Measurements from ENCODE around the gene SARNP. TPM values are rescaled to one million over a fixed set of nuclear protein-coding genes. Genes with fewer than 3 reads are reported as not detected.

Gene SARNP
- total and polyA plus RNA-seq, 10 of the 15 experiments (the other 5 are each of a cell fraction or from before 2014, with no cell fraction given): 77.6 to 445 (median 188) TPM

DNA sequence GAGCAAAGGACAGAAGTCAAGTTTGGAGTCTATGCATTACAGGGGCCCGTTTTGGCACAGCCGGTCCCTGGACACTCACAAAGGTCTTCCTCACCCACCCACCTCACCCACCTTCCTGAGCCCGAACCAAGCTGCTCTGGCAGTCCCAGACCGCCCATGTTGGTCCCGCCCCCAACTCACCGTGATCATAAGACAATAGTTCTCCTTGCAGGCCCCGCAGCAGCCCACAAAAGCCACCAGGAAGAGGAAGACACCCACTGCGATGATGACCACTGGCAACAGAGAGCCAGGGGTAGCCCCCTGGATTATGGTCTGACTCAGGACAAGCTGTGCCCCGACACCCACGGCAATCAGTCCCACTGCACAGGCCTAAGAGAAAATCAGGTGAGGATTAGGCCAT lies 90.6 kb downstream of the SARNP start:
- intact Hi-C loops (cut with micrococcal nuclease; ENCODE audit: unreplicated experiment): no loop called here

DNA sequence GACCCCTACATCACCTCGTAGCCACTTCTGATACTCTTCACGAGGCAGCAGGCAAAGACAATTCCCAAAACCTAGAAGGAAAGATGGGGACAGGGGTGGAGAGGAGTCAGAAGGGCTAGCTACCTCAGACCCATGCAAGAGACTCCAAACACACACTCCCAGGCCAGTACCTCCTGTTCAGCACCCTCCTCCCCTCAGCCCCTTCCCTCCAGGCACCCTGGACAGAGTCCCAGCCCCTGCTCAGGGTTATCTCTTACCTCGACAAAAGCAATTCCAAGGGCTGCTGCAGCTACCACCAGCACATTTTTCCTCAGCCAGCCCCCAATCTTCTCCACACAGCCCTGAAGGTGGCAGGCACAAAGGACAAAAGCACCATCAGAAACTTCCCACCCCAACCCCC lies 92.0 kb downstream of the SARNP start:
- intact Hi-C loops (cut with micrococcal nuclease; ENCODE audit: unreplicated experiment): no loop called here
- peaks cover 11% of the 10 kb centered on the region for H3K79me2 ChIP-seq (ENCODE audit: control insufficient read depth, insufficient read depth, low read length)
- POLR2A ChIA-PET: interaction anchor here (0.6 to 2.3 kb wide), 2 partner anchors 13 to 104 kb away, joined by 5 to 9 read pairs; partner anchors contain the start of gene DNAJC14
- SMC1A ChIA-PET (ENCODE audit: uncharacterized antibody, unreplicated experiment): interaction anchor here (1.3 to 2.1 kb wide), 3 partner anchors 9 to 13 kb away, joined by 3 to 44 read pairs (median 6); partner anchors contain the start of gene BLOC1S1
- H3K4me2 ChIP-seq (ENCODE audit: control insufficient read depth, insufficient read depth): no peak overlapping the region
- peaks cover 5 to 7% of the 10 kb centered on the region in 2 experiments; a peak in 3 of 4 replicates for H3K36me3 ChIP-seq (ENCODE audit: control insufficient read depth in 2 of 2, insufficient read depth in 2 of 2, low read length in 1 of 2)
- no peaks in the 10 kb centered on the region for H3K27me3 ChIP-seq (replicated peaks in 1 of 2; ENCODE audit: control insufficient read depth in 2 of 2, insufficient read depth in 2 of 2, low read length in 1 of 2)
- no peak overlapping the region for H2AFZ ChIP-seq (ENCODE audit: control insufficient read depth, low read depth, low read length)
- no peaks in the 10 kb centered on the region for H3K9me3 ChIP-seq (replicated peaks; ENCODE audit: control insufficient read depth, insufficient read depth, low read length)
- no peak for ATAC-seq
- no peaks in the 10 kb centered on the region for H4K20me1 ChIP-seq (ENCODE audit: control insufficient read depth, insufficient read depth)
- FAIRE-seq: no peak
- CTCF ChIA-PET: interaction anchor here (0.9 to 11.4 kb wide), 9 partner anchors 9 to 270 kb away, joined by 3 to 205 read pairs (median 4); partner anchors contain the start of gene BLOC1S1
- no TSS peak for BruUV-seq (replicated peaks)
- DNase-seq (ENCODE audit: low read depth, low spot score): no peak
- 80% methylated on average over 3 of the region's 3 CpGs for WGBS (ENCODE audit: insufficient coverage, insufficient replicate concordance, low lambda C conversion rate, missing lambda C conversion rate)
- no peak overlapping the region for H3K9ac ChIP-seq (ENCODE audit: control insufficient read depth, insufficient read depth, low read length)
- H3K27ac ChIP-seq (ENCODE audit: control insufficient read depth, insufficient read depth): no peak overlapping the region
- no peak overlapping the region for H3K4me3 ChIP-seq
- peaks cover 16% of the 10 kb centered on the region for H3K4me1 ChIP-seq (ENCODE audit: control insufficient read depth, insufficient read depth, low read length)
- RAD21 ChIA-PET (ENCODE audit: unreplicated experiment): interaction anchor here (0.9 to 11.0 kb wide), 6 partner anchors 10 to 104 kb away, joined by 3 to 113 read pairs (median 4); partner anchors contain the start of genes BLOC1S1 and DNAJC14
- in situ Hi-C loops (cut with MboI): no loop called here
- no peak for TF ChIP-seq PML (IDR thresholded peaks at IDR 0.05; ENCODE audit: low read length)
- TF ChIP-seq RUNX3 (IDR thresholded peaks at IDR 0.05; ENCODE audit: low read length): no peak
- TF ChIP-seq, protein P1, sequence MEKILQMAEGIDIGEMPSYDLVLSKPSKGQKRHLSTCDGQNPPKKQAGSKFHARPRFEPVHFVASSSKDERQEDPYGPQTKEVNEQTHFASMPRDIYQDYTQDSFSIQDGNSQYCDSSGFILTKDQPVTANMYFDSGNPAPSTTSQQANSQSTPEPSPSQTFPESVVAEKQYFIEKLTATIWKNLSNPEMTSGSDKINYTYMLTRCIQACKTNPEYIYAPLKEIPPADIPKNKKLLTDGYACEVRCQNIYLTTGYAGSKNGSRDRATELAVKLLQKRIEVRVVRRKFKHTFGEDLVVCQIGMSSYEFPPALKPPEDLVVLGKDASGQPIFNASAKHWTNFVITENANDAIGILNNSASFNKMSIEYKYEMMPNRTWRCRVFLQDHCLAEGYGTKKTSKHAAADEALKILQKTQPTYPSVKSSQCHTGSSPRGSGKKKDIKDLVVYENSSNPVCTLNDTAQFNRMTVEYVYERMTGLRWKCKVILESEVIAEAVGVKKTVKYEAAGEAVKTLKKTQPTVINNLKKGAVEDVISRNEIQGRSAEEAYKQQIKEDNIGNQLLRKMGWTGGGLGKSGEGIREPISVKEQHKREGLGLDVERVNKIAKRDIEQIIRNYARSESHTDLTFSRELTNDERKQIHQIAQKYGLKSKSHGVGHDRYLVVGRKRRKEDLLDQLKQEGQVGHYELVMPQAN (conservative IDR thresholded peaks at IDR 0.05): no peak
- no peak for TF ChIP-seq IKZF2 (IDR thresholded peaks at IDR 0.05)
- no peak for TF ChIP-seq ZNF24 (IDR thresholded peaks at IDR 0.05)
- TF ChIP-seq ESRRA (IDR thresholded peaks at IDR 0.05; ENCODE audit: low read length): no peak
- TF ChIP-seq NR2C2 (IDR thresholded peaks at IDR 0.05; ENCODE audit: borderline replicate concordance, control insufficient read depth, insufficient read length, low read depth): no peak
- no peak for TF ChIP-seq JUNB (IDR thresholded peaks at IDR 0.05)
- TF ChIP-seq, protein P2, sequence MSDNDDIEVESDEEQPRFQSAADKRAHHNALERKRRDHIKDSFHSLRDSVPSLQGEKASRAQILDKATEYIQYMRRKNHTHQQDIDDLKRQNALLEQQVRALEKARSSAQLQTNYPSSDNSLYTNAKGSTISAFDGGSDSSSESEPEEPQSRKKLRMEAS (IDR thresholded peaks at IDR 0.05; ENCODE audit: low read depth, low read length): no peak
- no peak for TF ChIP-seq STAT1 (conservative IDR thresholded peaks at IDR 0.05)
- no peak for TF ChIP-seq CREB1 (IDR thresholded peaks at IDR 0.05; ENCODE audit: low read depth)
- TF ChIP-seq, protein P3, sequence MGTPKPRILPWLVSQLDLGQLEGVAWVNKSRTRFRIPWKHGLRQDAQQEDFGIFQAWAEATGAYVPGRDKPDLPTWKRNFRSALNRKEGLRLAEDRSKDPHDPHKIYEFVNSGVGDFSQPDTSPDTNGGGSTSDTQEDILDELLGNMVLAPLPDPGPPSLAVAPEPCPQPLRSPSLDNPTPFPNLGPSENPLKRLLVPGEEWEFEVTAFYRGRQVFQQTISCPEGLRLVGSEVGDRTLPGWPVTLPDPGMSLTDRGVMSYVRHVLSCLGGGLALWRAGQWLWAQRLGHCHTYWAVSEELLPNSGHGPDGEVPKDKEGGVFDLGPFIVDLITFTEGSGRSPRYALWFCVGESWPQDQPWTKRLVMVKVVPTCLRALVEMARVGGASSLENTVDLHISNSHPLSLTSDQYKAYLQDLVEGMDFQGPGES (IDR thresholded peaks at IDR 0.05): no peak

More for the DNA sequence above, 90.6 kb downstream of the SARNP start:
- FAIRE-seq (no peak), DNase-seq (ENCODE audit: low read depth, low spot score) (no peak), ATAC-seq (no peak)
- Histone ChIP-seq H4K20me1 (ENCODE audit: control insufficient read depth, insufficient read depth) (no peaks in the 10 kb centered on the region), H2AFZ (ENCODE audit: control insufficient read depth, low read depth, low read length) (no peak overlapping the region), H3K4me2 (ENCODE audit: control insufficient read depth, insufficient read depth) (peak overlapping the region; percentile 46), H3K79me2 (ENCODE audit: control insufficient read depth, insufficient read depth, low read length) (peaks cover 11% of the 10 kb centered on the region), H3K9me3 (replicated peaks; ENCODE audit: control insufficient read depth, insufficient read depth, low read length) (no peaks in the 10 kb centered on the region), H3K27me3 (replicated peaks in 1 of 2; ENCODE audit: control insufficient read depth in 2 of 2, insufficient read depth in 2 of 2, low read length in 1 of 2) (no peaks in the 10 kb centered on the region), H3K4me3 (peak overlapping the region; percentile 76), H3K27ac (ENCODE audit: control insufficient read depth, insufficient read depth) (no peak overlapping the region), H3K36me3 (ENCODE audit: control insufficient read depth in 2 of 2, insufficient read depth in 2 of 2, low read length in 1 of 2) (peaks cover 5 to 7% of the 10 kb centered on the region in 2 experiments; a peak in 3 of 4 replicates), H3K9ac (ENCODE audit: control insufficient read depth, insufficient read depth, low read length) (peak overlapping the region; percentile 67; the same call in 1 of the 2 replicates), H3K4me1 (ENCODE audit: control insufficient read depth, insufficient read depth, low read length) (peaks cover 16% of the 10 kb centered on the region)
- BruUV-seq (replicated peaks): no TSS peak
- in situ Hi-C loops (cut with MboI): no loop called here
- WGBS (ENCODE audit: insufficient coverage, insufficient replicate concordance, low lambda C conversion rate, missing lambda C conversion rate): 57% methylated on average over 10 of the region's 10 CpGs
- ChIA-PET CTCF (interaction anchor here (0.8 to 1.6 kb wide), 2 partner anchors 10 to 11 kb away, joined by 3 to 8 read pairs; partner anchors contain the start of gene BLOC1S1), POLR2A (interaction anchor here (0.6 to 4.5 kb wide), 4 partner anchors 10 to 378 kb away, joined by 3 to 39 read pairs (median 4); partner anchors contain the start of genes BLOC1S1, PA2G4 and RAB5B), RAD21 (ENCODE audit: unreplicated experiment) (interaction anchor here (4.4 kb wide), 1 partner anchor 11 kb away, joined by 58 read pairs; no protein-coding TSS in a partner anchor), SMC1A (ENCODE audit: uncharacterized antibody, unreplicated experiment) (interaction anchor here (0.7 kb wide), 1 partner anchor 12 kb away, joined by 4 read pairs; no protein-coding TSS in a partner anchor)
- TF ChIP-seq POLR2A (IDR thresholded peaks at IDR 0.05; ENCODE audit: low read depth, low read length) (peak; percentile 32; the same call in 1 of the 2 replicates), SPI1 (IDR thresholded peaks at IDR 0.05; ENCODE audit: borderline replicate concordance, insufficient read depth, low read depth, low read length) (no peak)

Measured in GM12878 (cell line).